Measurements from ENCODE around the gene PTPRA. TPM values are rescaled to one million over a fixed set of nuclear protein-coding genes. Genes with fewer than 3 reads are reported as not detected.
A peak's percentile ranks its signal among the peaks of the same experiment; 100 is the strongest.

The PTPRA gene
- total and polyA plus RNA-seq, 2 of the 13 experiments (the other 11 are each of a cell fraction or from before 2014, with no cell fraction given) = 47.2 to 127 TPM

- peak; percentile 12; the same call in 1 of the 2 replicates for TF ChIP-seq ZNF687 (CRISPR knock-in tag; IDR thresholded peaks at IDR 0.05)
- TF ChIP-seq ZBTB7A (CRISPR knock-in tag; IDR thresholded peaks at IDR 0.05) = peak; percentile 69; the same call in 1 of the 2 replicates
- TF ChIP-seq ZFX (CRISPR knock-in tag; IDR thresholded peaks at IDR 0.05; ENCODE audit: low read depth) = peak; percentile 49
- peak; percentile 57; the same call in 1 of the 2 replicates for TF ChIP-seq SP5 (CRISPR knock-in tag; IDR thresholded peaks at IDR 0.05; ENCODE audit: borderline replicate concordance, low read depth)
- TF ChIP-seq ZNF580 (CRISPR knock-in tag; IDR thresholded peaks at IDR 0.05; ENCODE audit: borderline replicate concordance, low read depth) = no peak
- no peak for TF ChIP-seq RARG (CRISPR knock-in tag; IDR thresholded peaks at IDR 0.05; ENCODE audit: low read depth)
- TF ChIP-seq NFAT5 (CRISPR knock-in tag; IDR thresholded peaks at IDR 0.05) = no peak
- TF ChIP-seq ETV6 (CRISPR knock-in tag; conservative IDR thresholded peaks at IDR 0.05) = no peak
- TF ChIP-seq ZBTB26 (CRISPR knock-in tag; IDR thresholded peaks at IDR 0.05; ENCODE audit: borderline replicate concordance) = no peak
- peak; percentile 62 for TF ChIP-seq HDAC1 (CRISPR knock-in tag; IDR thresholded peaks at IDR 0.05)
- TF ChIP-seq ELF4 (CRISPR knock-in tag; IDR thresholded peaks at IDR 0.05; ENCODE audit: borderline replicate concordance) = peak; percentile 65
- TF ChIP-seq SOX6 (IDR thresholded peaks at IDR 0.05) = no peak
- 0 out of 2 replicates have a peak, but pooled peaks have one; percentile 27 for TF ChIP-seq SOX6 (CRISPR knock-in tag; IDR thresholded peaks at IDR 0.05)
- TF ChIP-seq ZSCAN25 (CRISPR knock-in tag; IDR thresholded peaks at IDR 0.05) = 0 out of 2 replicates have a peak, but pooled peaks have one; percentile 23
- TF ChIP-seq TARDBP (CRISPR knock-in tag; IDR thresholded peaks at IDR 0.05) = no peak
- peak; percentile 35; the same call in 1 of the 2 replicates for TF ChIP-seq PHF8 (CRISPR knock-in tag; IDR thresholded peaks at IDR 0.05)
- TF ChIP-seq ZBTB21 (CRISPR knock-in tag; IDR thresholded peaks at IDR 0.05) = no peak; the same call in 1 of the 2 replicates
- 0 out of 2 replicates have a peak, but pooled peaks have one; percentile 0 for TF ChIP-seq TGIF2 (CRISPR knock-in tag; IDR thresholded peaks at IDR 0.05)
- TF ChIP-seq MAX (IDR thresholded peaks at IDR 0.05) = no peak; the same call in 1 of the 2 replicates
Observed at GRCh38 chr20:2840967-2841531, 32.2 kb upstream of the PTPRA start (continued).
